ENCODE data around the gene SORCS3. TPM values are rescaled to one million over a fixed set of nuclear protein-coding genes. Genes with fewer than 3 reads are reported as not detected.

SORCS3 gene
- total and polyA plus RNA-seq, 9 of the 15 experiments (the other 6 are each of a cell fraction or from before 2014, with no cell fraction given), result not detected

- Histone ChIP-seq H4K20me1 (replicated peaks; ENCODE audit: control insufficient read depth, insufficient read depth, low read length) (no peaks in the 10 kb centered on the region), H3K4me1 (replicated peaks in 1 of 2; ENCODE audit: control insufficient read depth in 2 of 2, insufficient read depth in 2 of 2, low read length in 2 of 2) (peaks cover 0 to 10% of the 10 kb centered on the region in 2 experiments; a peak in 2 of 5 replicates), H2AFZ (ENCODE audit: low read depth, low read length) (no peak overlapping the region), H3K4me2 (ENCODE audit: insufficient read depth, low read length) (no peak overlapping the region), H3K9me3 (replicated peaks; ENCODE audit: control insufficient read depth, insufficient read depth, low read depth, low read length) (no peaks in the 10 kb centered on the region), H3K36me3 (ENCODE audit: control insufficient read depth, insufficient read depth, low read length) (no peaks in the 10 kb centered on the region), H3K4me3 (no peak overlapping the region), H3K9ac (ENCODE audit: insufficient read depth in 1 of 2, low read depth in 2 of 2, low read length in 2 of 2) (no peak overlapping the region), H3K79me2 (ENCODE audit: control insufficient read depth, insufficient read depth, low read length) (no peaks in the 10 kb centered on the region), H3K27me3 (ENCODE audit: control insufficient read depth in 2 of 2, insufficient read depth in 2 of 2, low read length in 2 of 2) (peaks cover 0 to 8% of the 10 kb centered on the region in 2 experiments; a peak in 2 of 5 replicates), H3K27ac (ENCODE audit: extremely low read depth, low read depth, low read length) (no peak overlapping the region), H3K9me1 (ENCODE audit: control insufficient read depth, insufficient read depth, low read length) (no peaks in the 10 kb centered on the region)
- WGBS (ENCODE audit: insufficient coverage, low coverage, missing lambda C conversion rate), result 48% methylated on average over 7 of the region's 82 CpGs
- BruUV-seq (replicated peaks), result no TSS peak
- ATAC-seq (no peak), FAIRE-seq (no peak), DNase-seq (ENCODE audit: extremely low read depth in 1 of 4, low spot score in 3 of 4) (no peak)
- POLR2A ChIA-PET, result no interaction called here
- intact Hi-C loops (cut with micrococcal nuclease), result no loop called here
- CTCF ChIA-PET (ENCODE audit: low intra/inter-chr PET ratio), result interaction anchor here (0.6 kb wide), 1 partner anchor 1310 kb away, joined by 3 read pairs; no protein-coding TSS in a partner anchor
- in situ Hi-C loops (cut with MboI), result no loop called here
- TF ChIP-seq KAT7 (CRISPR knock-in tag; IDR thresholded peaks at IDR 0.05; ENCODE audit: borderline replicate concordance) (no peak), NR2C2 (CRISPR knock-in tag; IDR thresholded peaks at IDR 0.05) (no peak), NR2C2 (tag; IDR thresholded peaks at IDR 0.05) (no peak), RCOR1 (IDR thresholded peaks at IDR 0.05; ENCODE audit: borderline replicate concordance in 1 of 2, low read depth in 2 of 2, low read length in 2 of 2) (no peak), LEF1 (IDR thresholded peaks at IDR 0.05) (no peak), TARDBP (IDR thresholded peaks at IDR 0.05) (no peak), CXXC5 (CRISPR knock-in tag; IDR thresholded peaks at IDR 0.05) (no peak), OTX1 (CRISPR knock-in tag; IDR thresholded peaks at IDR 0.05) (no peak), POLR2AphosphoS2 (IDR thresholded peaks at IDR 0.05; ENCODE audit: low read length) (no peak)
- TF ChIP-seq, protein P1, sequence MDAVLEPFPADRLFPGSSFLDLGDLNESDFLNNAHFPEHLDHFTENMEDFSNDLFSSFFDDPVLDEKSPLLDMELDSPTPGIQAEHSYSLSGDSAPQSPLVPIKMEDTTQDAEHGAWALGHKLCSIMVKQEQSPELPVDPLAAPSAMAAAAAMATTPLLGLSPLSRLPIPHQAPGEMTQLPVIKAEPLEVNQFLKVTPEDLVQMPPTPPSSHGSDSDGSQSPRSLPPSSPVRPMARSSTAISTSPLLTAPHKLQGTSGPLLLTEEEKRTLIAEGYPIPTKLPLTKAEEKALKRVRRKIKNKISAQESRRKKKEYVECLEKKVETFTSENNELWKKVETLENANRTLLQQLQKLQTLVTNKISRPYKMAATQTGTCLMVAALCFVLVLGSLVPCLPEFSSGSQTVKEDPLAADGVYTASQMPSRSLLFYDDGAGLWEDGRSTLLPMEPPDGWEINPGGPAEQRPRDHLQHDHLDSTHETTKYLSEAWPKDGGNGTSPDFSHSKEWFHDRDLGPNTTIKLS (IDR thresholded peaks at IDR 0.05; ENCODE audit: borderline replicate concordance, low read depth), result no peak
- TF ChIP-seq, protein P2, sequence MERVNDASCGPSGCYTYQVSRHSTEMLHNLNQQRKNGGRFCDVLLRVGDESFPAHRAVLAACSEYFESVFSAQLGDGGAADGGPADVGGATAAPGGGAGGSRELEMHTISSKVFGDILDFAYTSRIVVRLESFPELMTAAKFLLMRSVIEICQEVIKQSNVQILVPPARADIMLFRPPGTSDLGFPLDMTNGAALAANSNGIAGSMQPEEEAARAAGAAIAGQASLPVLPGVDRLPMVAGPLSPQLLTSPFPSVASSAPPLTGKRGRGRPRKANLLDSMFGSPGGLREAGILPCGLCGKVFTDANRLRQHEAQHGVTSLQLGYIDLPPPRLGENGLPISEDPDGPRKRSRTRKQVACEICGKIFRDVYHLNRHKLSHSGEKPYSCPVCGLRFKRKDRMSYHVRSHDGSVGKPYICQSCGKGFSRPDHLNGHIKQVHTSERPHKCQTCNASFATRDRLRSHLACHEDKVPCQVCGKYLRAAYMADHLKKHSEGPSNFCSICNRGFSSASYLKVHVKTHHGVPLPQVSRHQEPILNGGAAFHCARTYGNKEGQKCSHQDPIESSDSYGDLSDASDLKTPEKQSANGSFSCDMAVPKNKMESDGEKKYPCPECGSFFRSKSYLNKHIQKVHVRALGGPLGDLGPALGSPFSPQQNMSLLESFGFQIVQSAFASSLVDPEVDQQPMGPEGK (CRISPR knock-in tag; IDR thresholded peaks at IDR 0.05; ENCODE audit: borderline replicate concordance), result no peak
- TF ChIP-seq, protein P3, sequence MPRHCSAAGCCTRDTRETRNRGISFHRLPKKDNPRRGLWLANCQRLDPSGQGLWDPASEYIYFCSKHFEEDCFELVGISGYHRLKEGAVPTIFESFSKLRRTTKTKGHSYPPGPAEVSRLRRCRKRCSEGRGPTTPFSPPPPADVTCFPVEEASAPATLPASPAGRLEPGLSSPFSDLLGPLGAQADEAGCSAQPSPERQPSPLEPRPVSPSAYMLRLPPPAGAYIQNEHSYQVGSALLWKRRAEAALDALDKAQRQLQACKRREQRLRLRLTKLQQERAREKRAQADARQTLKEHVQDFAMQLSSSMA (CRISPR knock-in tag; IDR thresholded peaks at IDR 0.05), result no peak
Measured at GRCh38 chr10:104640339-104641186, 527 bp upstream of the SORCS3 start.

All from K562 (cell line).